HL-60 (cell line): ENCODE results near the gene HOXC5.

Experiments
- CTCF ChIP-seq: IDR thresholded peaks from one replicate; pipeline ENCODE4 v1.5.1; 2011; ENCODE audit warnings: low read length, control low read depth, inconsistent platforms; ENCODE audit not compliant: insufficient read depth
- REST ChIP-seq: IDR thresholded peaks from 2 replicates; pipeline ENCODE4 v1.6.1; 2012; ENCODE audit warnings: low read depth; ENCODE audit not compliant: insufficient replicate concordance

- no peak for TF ChIP-seq CTCF
- no peak for TF ChIP-seq REST
Observed at GRCh38 chr12:54038871-54039414, 6.1 kb downstream of the HOXC5 start.
